Fibroblast of gingiva (primary cell): ENCODE measurements around the gene TIPRL.

Experiments used
- DNase-seq: peaks from one replicate; pipeline ENCODE4 v3.0.0-alpha.2; 2011; ENCODE audit warnings: low read depth

TIPRL gene

GRCh38 chr1:168216171-168216570 lies 37.4 kb downstream of the TIPRL start:
- DNase-seq = no peak

- no peak for DNase-seq
Observed at GRCh38 chr1:168217664-168218063, 38.9 kb downstream of the TIPRL start.

- DNase-seq = no peak
Observed at GRCh38 chr1:168218658-168219057, 39.9 kb downstream of the TIPRL start.

GRCh38 chr1:168220470-168220871 lies 41.7 kb downstream of the TIPRL start:
- DNase-seq = no peak

GRCh38 chr1:168221275-168221674 lies 42.5 kb downstream of the TIPRL start:
- no peak for DNase-seq

GRCh38 chr1:168223261-168223660 lies 44.5 kb downstream of the TIPRL start:
- DNase-seq = no peak

- no peak for DNase-seq
Observed at GRCh38 chr1:168223681-168224540, 45.1 kb downstream of the TIPRL start.

- no peak for DNase-seq
Observed at GRCh38 chr1:168224991-168225390, 46.2 kb downstream of the TIPRL start.

GRCh38 chr1:168225476-168226190 lies 46.9 kb downstream of the TIPRL start, which contains the start of gene SFT2D2:
TSS of gene SFT2D2 (plus strand) at chr1:168226004. CDS start at chr1:168226080, 76 bp downstream.
- peak; percentile 67 for DNase-seq

- DNase-seq = no peak
Observed at GRCh38 chr1:168227620-168228019, 48.9 kb downstream of the TIPRL start.

GRCh38 chr1:168229893-168230292 lies 51.1 kb downstream of the TIPRL start:
- DNase-seq = no peak

- no peak for DNase-seq
Observed at GRCh38 chr1:168230709-168231108, 51.9 kb downstream of the TIPRL start.

- no peak for DNase-seq
Observed at GRCh38 chr1:168234846-168235547, 56.2 kb downstream of the TIPRL start.

- peak; percentile 58 for DNase-seq
Observed at GRCh38 chr1:168235548-168235885, 56.8 kb downstream of the TIPRL start.

- DNase-seq = no peak
Observed at GRCh38 chr1:168235937-168236336, 57.2 kb downstream of the TIPRL start.

- no peak for DNase-seq
Observed at GRCh38 chr1:168236836-168237611, 58.3 kb downstream of the TIPRL start.

GRCh38 chr1:168243198-168243597 lies 64.4 kb downstream of the TIPRL start:
- DNase-seq = no peak

- DNase-seq = no peak
Observed at GRCh38 chr1:168243636-168244212, 65.0 kb downstream of the TIPRL start.

- DNase-seq = no peak
Observed at GRCh38 chr1:168245042-168245441, 66.3 kb downstream of the TIPRL start.

GRCh38 chr1:168246506-168246905 lies 67.7 kb downstream of the TIPRL start:
- no peak for DNase-seq
